Duodenal mucosa (tissue), 2 donors: ENCODE measurements around the gene AFG1L.
"Not testable (repeated sequence)": the region's sequence is repeated elsewhere in the genome, so short reads cannot be mapped to it uniquely, and the experiment has no call there.

Experiments used
- H3K27ac ChIP-seq: one replicate; pipeline ENCODE4 v1.7.0; 2013; ENCODE audit warnings: low read depth, low read length
- H3K27me3 ChIP-seq, 2 donors: one replicate each; pipeline ENCODE4 v1.7.0; 2013; ENCODE audit warnings: low read length in 2 of 2, control low read depth in 1 of 2; ENCODE audit not compliant: insufficient read depth in 2 of 2, control insufficient read depth in 1 of 2
- H3K36me3 ChIP-seq, 2 donors: one replicate each; pipeline ENCODE4 v1.7.0; 2013; ENCODE audit warnings: low read length in 2 of 2, control low read depth in 1 of 2; ENCODE audit not compliant: insufficient read depth in 2 of 2, control insufficient read depth in 1 of 2
- H3K4me1 ChIP-seq, 2 donors: one replicate each; pipeline ENCODE4 v1.7.0; 2013; ENCODE audit warnings: low read length in 2 of 2, control low read depth in 1 of 2; ENCODE audit not compliant: insufficient read depth in 2 of 2, control insufficient read depth in 1 of 2
- H3K4me3 ChIP-seq, 2 donors: one replicate each; pipeline ENCODE4 v1.7.0; 2013; ENCODE audit warnings: low read length in 2 of 2, low read depth in 1 of 2
- H3K9ac ChIP-seq, 2 donors: one replicate each; pipeline ENCODE4 v1.7.0; 2013; ENCODE audit warnings: low read length in 2 of 2, low read depth in 1 of 2
- H3K9me3 ChIP-seq, 2 donors: one replicate each; pipeline ENCODE4 v1.7.0; 2013; ENCODE audit warnings: low read length in 2 of 2, control low read depth in 1 of 2; ENCODE audit not compliant: control insufficient read depth in 1 of 2

The AFG1L gene

DNA sequence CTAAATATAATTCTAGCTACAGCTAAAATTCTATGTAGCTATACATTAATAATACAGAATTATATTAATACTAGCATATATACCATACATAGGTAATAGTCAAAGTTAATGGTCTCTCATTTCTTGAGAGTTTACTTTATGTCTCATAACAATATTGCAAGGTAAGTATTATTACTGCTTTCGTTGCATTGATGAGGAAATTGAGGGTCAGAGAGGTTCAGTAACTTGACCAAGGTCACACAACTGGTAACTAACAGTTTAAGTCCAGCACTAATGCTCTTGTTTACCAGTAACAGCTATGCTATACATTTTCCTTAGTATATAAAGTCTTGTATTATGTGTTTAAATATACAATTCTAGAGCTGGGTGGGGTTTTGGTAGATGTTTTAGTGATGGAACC, 67.6 kb downstream of the AFG1L start:
- Histone ChIP-seq H3K27ac (no peak overlapping the region), H3K4me3 (no peak overlapping the region)

GRCh38 chr6:108363113-108363512, 68.3 kb downstream of the AFG1L start:
- Histone ChIP-seq H3K9ac (no peak overlapping the region), H3K27ac (no peak overlapping the region), H3K9me3 (no peaks in the 10 kb centered on the region), H3K27me3 (no peaks in the 10 kb centered on the region), H3K4me3 (no peak overlapping the region), H3K4me1 (no peaks in the 10 kb centered on the region), H3K36me3 (no peaks in the 10 kb centered on the region)

More for the DNA sequence above, 67.6 kb downstream of the AFG1L start:
- H3K9ac ChIP-seq, result no peak overlapping the region
- no peaks in the 10 kb centered on the region for H3K9me3 ChIP-seq
- no peaks in the 10 kb centered on the region for H3K4me1 ChIP-seq
- no peaks in the 10 kb centered on the region for H3K27me3 ChIP-seq
- H3K36me3 ChIP-seq, result no peaks in the 10 kb centered on the region

- Histone ChIP-seq H3K36me3 (no peaks in the 10 kb centered on the region), H3K9ac (no peak overlapping the region), H3K27ac (no peak overlapping the region), H3K4me1 (no peaks in the 10 kb centered on the region), H3K4me3 (no peak overlapping the region), H3K9me3 (no peaks in the 10 kb centered on the region), H3K27me3 (no peaks in the 10 kb centered on the region)
Observed at GRCh38 chr6:108363889-108364313, 69.0 kb downstream of the AFG1L start.

GRCh38 chr6:108364470-108364869, 69.6 kb downstream of the AFG1L start:
- H3K27ac ChIP-seq, result no peak overlapping the region
- no peaks in the 10 kb centered on the region for H3K36me3 ChIP-seq
- H3K4me3 ChIP-seq, result no peak overlapping the region
- no peak overlapping the region for H3K9ac ChIP-seq
- no peaks in the 10 kb centered on the region for H3K4me1 ChIP-seq
- no peaks in the 10 kb centered on the region for H3K9me3 ChIP-seq
- no peaks in the 10 kb centered on the region for H3K27me3 ChIP-seq

DNA sequence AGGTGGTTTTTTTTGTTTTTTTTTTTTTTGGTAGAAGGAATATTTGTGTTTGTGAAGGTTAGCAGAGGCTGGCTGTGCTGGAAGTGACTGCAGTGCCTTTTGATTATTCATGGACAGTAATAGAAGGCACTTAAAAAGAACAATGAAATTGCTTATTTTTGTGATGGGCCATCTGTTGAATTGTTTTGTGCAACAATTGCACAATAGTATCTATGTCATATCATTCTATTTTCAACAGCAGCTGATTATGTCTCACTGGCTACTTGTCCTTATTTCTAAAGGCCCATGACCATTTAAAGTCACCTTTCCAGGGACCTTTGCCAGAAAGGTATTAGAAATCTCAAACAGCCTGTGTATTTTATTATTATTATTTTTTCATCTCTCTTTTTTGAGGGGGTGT, 70.6 kb downstream of the AFG1L start:
- Histone ChIP-seq H3K36me3 (no peaks in the 10 kb centered on the region), H3K27me3 (no peaks in the 10 kb centered on the region), H3K4me3 (no peak overlapping the region), H3K9ac (no peak overlapping the region), H3K9me3 (no peaks in the 10 kb centered on the region), H3K27ac (no peak overlapping the region), H3K4me1 (no peaks in the 10 kb centered on the region)

GRCh38 chr6:108366236-108366635, 71.4 kb downstream of the AFG1L start:
- no peak overlapping the region for H3K4me3 ChIP-seq
- H3K9ac ChIP-seq, result no peak overlapping the region
- no peaks in the 10 kb centered on the region for H3K27me3 ChIP-seq
- H3K27ac ChIP-seq, result no peak overlapping the region
- no peaks in the 10 kb centered on the region for H3K9me3 ChIP-seq
- no peaks in the 10 kb centered on the region for H3K4me1 ChIP-seq
- no peaks in the 10 kb centered on the region for H3K36me3 ChIP-seq

- Histone ChIP-seq H3K9ac (no peak overlapping the region), H3K36me3 (no peaks in the 10 kb centered on the region), H3K27me3 (no peaks in the 10 kb centered on the region), H3K9me3 (no peaks in the 10 kb centered on the region), H3K27ac (no peak overlapping the region), H3K4me1 (no peaks in the 10 kb centered on the region), H3K4me3 (no peak overlapping the region)
Observed at GRCh38 chr6:108368431-108369030, 73.7 kb downstream of the AFG1L start.

DNA sequence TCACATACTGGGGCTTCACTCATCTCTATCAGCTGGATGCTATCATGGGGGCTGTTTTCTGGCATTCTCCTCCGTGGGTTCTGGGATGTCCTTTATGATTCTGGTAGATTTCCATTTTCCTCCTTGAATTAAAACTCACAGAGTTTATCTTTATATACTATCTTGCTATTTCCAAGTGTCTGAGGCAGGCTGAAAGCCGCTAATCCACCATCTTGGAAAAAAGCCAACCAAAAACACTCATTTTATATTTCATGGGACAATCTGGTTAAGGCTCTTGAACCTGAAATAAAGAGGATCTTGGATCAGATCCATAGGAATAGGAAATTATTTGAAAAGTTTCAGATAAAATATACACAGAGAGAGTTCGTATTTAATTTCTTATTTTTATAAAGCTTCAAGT, 86.0 kb downstream of the AFG1L start:
- Histone ChIP-seq H3K9me3 (no peaks in the 10 kb centered on the region), H3K4me3 (no peak overlapping the region), H3K27ac (no peak overlapping the region), H3K4me1 (no peaks in the 10 kb centered on the region), H3K27me3 (no peaks in the 10 kb centered on the region), H3K36me3 (no peaks in the 10 kb centered on the region), H3K9ac (no peak overlapping the region)

DNA sequence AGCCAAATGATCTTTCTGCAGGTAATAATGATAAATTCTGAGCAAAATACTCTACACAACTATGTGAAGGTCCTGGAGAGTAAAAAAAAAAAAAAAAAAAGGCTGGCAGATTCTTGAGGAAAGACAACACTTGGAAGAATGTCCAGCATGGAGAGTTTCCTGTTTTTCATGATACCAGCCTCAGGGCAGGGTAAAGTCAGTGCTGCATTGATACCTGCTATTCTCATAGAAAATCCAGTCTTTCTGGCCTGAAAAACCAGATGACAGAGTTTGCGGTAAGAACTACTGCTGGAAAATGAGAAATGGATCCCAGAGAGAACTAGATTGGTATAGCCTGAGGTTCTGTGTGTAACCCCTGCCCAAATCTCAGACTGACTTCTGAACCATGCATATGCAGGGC, 89.1 kb downstream of the AFG1L start:
- no peak overlapping the region for H3K4me3 ChIP-seq
- no peaks in the 10 kb centered on the region for H3K9me3 ChIP-seq
- H3K27ac ChIP-seq, result no peak overlapping the region
- H3K27me3 ChIP-seq, result no peaks in the 10 kb centered on the region
- H3K9ac ChIP-seq, result no peak overlapping the region
- H3K36me3 ChIP-seq, result no peaks in the 10 kb centered on the region
- no peaks in the 10 kb centered on the region for H3K4me1 ChIP-seq

DNA sequence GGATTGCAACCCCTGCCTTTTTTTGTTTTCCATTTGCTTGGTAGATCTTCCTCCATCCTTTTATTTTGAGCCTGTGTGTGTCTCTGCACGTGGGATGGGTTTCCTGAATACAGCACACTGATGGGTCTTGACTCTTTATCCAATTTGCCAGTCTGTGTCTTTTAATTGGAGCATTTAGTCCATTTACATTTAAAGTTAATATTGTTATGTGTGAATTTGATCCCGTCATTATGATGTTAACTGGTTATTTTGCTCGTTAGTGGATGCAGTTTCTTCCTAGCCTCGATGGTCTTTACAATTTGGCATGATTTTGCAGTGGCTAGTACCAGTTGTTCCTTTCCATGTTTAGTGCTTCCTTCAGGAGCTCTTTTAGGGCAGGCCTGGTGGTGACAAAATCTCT, 94.3 kb downstream of the AFG1L start:
- not testable (repeated sequence) for H3K4me1 ChIP-seq, H3K9ac ChIP-seq, H3K9me3 ChIP-seq

DNA sequence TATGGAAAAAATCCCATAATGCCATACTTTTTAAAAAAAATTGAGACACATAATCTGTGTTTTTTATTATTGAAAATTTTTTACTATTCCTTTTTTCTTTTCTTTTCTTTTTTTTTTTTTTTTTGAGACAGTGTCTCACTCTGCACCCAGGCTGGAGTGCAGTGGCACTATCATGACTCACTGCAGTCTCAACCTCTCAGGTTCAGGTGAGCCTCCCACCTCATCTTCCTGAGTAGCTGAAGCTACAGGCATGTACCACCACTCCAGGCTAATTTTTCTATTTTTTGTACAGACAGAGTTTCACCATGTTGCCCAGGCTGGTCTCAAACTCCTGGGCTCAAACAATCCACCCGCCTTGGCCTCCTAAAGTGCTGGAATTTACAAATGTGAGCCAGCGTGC, 100.4 kb downstream of the AFG1L start:
- H3K9ac ChIP-seq, result no peak overlapping the region
- H3K27me3 ChIP-seq, result no peaks in the 10 kb centered on the region
- no peaks in the 10 kb centered on the region for H3K9me3 ChIP-seq
- no peaks in the 10 kb centered on the region for H3K4me1 ChIP-seq
- H3K4me3 ChIP-seq, result no peak overlapping the region
- H3K27ac ChIP-seq, result no peak overlapping the region
- no peaks in the 10 kb centered on the region for H3K36me3 ChIP-seq

More for the DNA sequence above, 94.3 kb downstream of the AFG1L start:
- not testable (repeated sequence) for H3K4me3 ChIP-seq, H3K27ac ChIP-seq, H3K27me3 ChIP-seq, H3K36me3 ChIP-seq
